CD4-positive, alpha-beta memory T cell (primary cell): ENCODE measurements around the gene TSHR. TPM values are rescaled to one million over a fixed set of nuclear protein-coding genes. Genes with fewer than 3 reads are reported as not detected.
"Not testable (repeated sequence)": the region's sequence is repeated elsewhere in the genome, so short reads cannot be mapped to it uniquely, and the experiment has no call there.

Experiments
- CTCF ChIA-PET: fragments of 350-600 bp; sonication (Branson Sonifier 250); formaldehyde crosslinking; loops from one replicate; lab custom pipeline; 2021; ENCODE audit warnings: inconsistent platforms; ENCODE audit not compliant: partially characterized antibody; lab: Charles Lee
- POLR2A ChIA-PET: fragments of 350-600 bp; sonication (Branson Sonifier 250); formaldehyde crosslinking; loops from one replicate; lab custom pipeline; 2021; ENCODE audit not compliant: partially characterized antibody; lab: Charles Lee
- DNase-seq, 5 donors: peaks; one replicate each; pipeline versions ENCODE4 v3.0.0 to v3.0.0-alpha.2; 2020 to 2022; ENCODE audit warnings: mixed read lengths in 1 of 5
- H3K27ac ChIP-seq: one replicate; pipeline ENCODE4 v1.7.0; 2013; ENCODE audit warnings: low read depth, low read length
- H3K27me3 ChIP-seq: 2 replicates; pipeline ENCODE4 v1.7.0; 2013; ENCODE audit warnings: mild to moderate bottlenecking, low read length, moderate library complexity; ENCODE audit not compliant: insufficient read depth
- H3K36me3 ChIP-seq: 2 replicates; pipeline ENCODE4 v1.7.0; 2013; ENCODE audit warnings: mild to moderate bottlenecking, low read length, moderate library complexity; ENCODE audit not compliant: insufficient read depth
- H3K4me1 ChIP-seq: 2 replicates; pipeline ENCODE4 v1.7.0; 2013; ENCODE audit warnings: mild to moderate bottlenecking, low read length, moderate library complexity; ENCODE audit not compliant: insufficient read depth
- H3K4me3 ChIP-seq, 2 donors: one replicate each; pipeline ENCODE4 v1.7.0; 2013; ENCODE audit warnings: low read length in 2 of 2, mild to moderate bottlenecking in 1 of 2
- H3K9me3 ChIP-seq, 2 donors: one replicate each; pipeline ENCODE4 v1.7.0; 2013; ENCODE audit warnings: low read length in 2 of 2, control low read depth in 1 of 2; ENCODE audit not compliant: control insufficient read depth in 1 of 2
- H3K27ac Mint-ChIP-seq, 7 donors: one replicate each; pipeline ENCODE4 v1.8.0; 2020 to 2021; ENCODE audit warnings: mixed read lengths in 7 of 7, mild to moderate bottlenecking in 6 of 7, inconsistent platforms in 3 of 7, moderate library complexity in 3 of 7
- H3K27me3 Mint-ChIP-seq, 2 donors: one replicate each; pipeline ENCODE4 v1.8.0; 2020 to 2021; ENCODE audit warnings: mixed read lengths in 2 of 2
- H3K36me3 Mint-ChIP-seq, 2 donors: one replicate each; pipeline ENCODE4 v1.8.0; 2020 to 2021; ENCODE audit warnings: mixed read lengths in 2 of 2, inconsistent platforms in 1 of 2, mild to moderate bottlenecking in 1 of 2
- H3K4me1 Mint-ChIP-seq, 4 donors: one replicate each; pipeline ENCODE4 v1.8.0; 2020 to 2021; ENCODE audit warnings: mixed read lengths in 4 of 4, mild to moderate bottlenecking in 1 of 4
- H3K4me3 Mint-ChIP-seq, 8 donors: one replicate each; pipeline ENCODE4 v1.8.0; 2020 to 2021; ENCODE audit warnings: mixed read lengths in 8 of 8, mild to moderate bottlenecking in 7 of 8, moderate library complexity in 6 of 8, inconsistent platforms in 3 of 8
- H3K9me3 Mint-ChIP-seq, 8 donors: one replicate each; pipeline ENCODE4 v1.8.0; 2020 to 2021; ENCODE audit warnings: mixed read lengths in 8 of 8, mild to moderate bottlenecking in 5 of 8, inconsistent platforms in 3 of 8, moderate library complexity in 1 of 8
- intact Hi-C: fragments of 100-400 bp; cut with micrococcal nuclease; formaldehyde crosslinking; loops from one replicate; pipeline ENCODE4 v1.15.1; 2023
- polyA plus RNA-seq, 2 donors: library from polyadenylated mRNA; unstranded; fragments of 300-500 nt; fragmentation: Illumina TruSeq; gene quantifications; one replicate each; pipeline ENCODE4 v1.2.3, GENCODE V29; 2021
- total RNA-seq, 2 experiments: library from RNA; stranded (reverse); gene quantifications; one replicate each; pipeline ENCODE4 v1.2.3, GENCODE V29; 2021

Gene TSHR
- total and polyA plus RNA-seq, 4 experiments from 2014 or later, result 0.09 to 0.84 (median 0.30) TPM; not detected in 1

- Mint-ChIP-seq H3K27me3 (no peaks in the 10 kb centered on the region), H3K4me3 (no peak overlapping the region), H3K4me1 (no peaks in the 10 kb centered on the region), H3K36me3 (no peaks in the 10 kb centered on the region), H3K27ac (no peak overlapping the region), H3K9me3 (no peaks in the 10 kb centered on the region)
- Histone ChIP-seq H3K36me3 (no peaks in the 10 kb centered on the region), H3K4me1 (no peaks in the 10 kb centered on the region), H3K9me3 (no peaks in the 10 kb centered on the region), H3K4me3 (no peak overlapping the region), H3K27me3 (no peaks in the 10 kb centered on the region), H3K27ac (no peak overlapping the region)
- CTCF ChIA-PET, result no interaction called here
- intact Hi-C loops, result no loop called here
- no peak for DNase-seq
- POLR2A ChIA-PET, result no interaction called here
Measured at GRCh38 chr14:80948291-80948690, 7.1 kb upstream of the TSHR start.

- Mint-ChIP-seq H3K27ac (no peak overlapping the region), H3K9me3 (no peaks in the 10 kb centered on the region), H3K36me3 (peaks cover 0 to 4% of the 10 kb centered on the region in 2 donors), H3K4me1 (peaks cover 6 to 17% (median 12%) of the 10 kb centered on the region in 4 donors), H3K27me3 (no peaks in the 10 kb centered on the region), H3K4me3 (no peak overlapping the region)
- Histone ChIP-seq H3K4me3 (no peak overlapping the region), H3K36me3 (no peaks in the 10 kb centered on the region), H3K27ac (no peak overlapping the region), H3K4me1 (peaks cover 11% of the 10 kb centered on the region), H3K27me3 (no peaks in the 10 kb centered on the region), H3K9me3 (no peaks in the 10 kb centered on the region)
- no peak for DNase-seq
- ChIA-PET POLR2A (no interaction called here), CTCF (interaction anchor here (1.8 to 11.6 kb wide), 2 partner anchors 18 to 35 kb away, joined by 6 to 285 read pairs; no protein-coding TSS in a partner anchor)
- intact Hi-C loops, result no loop called here
Measured at GRCh38 chr14:80951491-80951890, 3.9 kb upstream of the TSHR start.

- DNase-seq, H3K9me3 Mint-ChIP-seq, H3K36me3 ChIP-seq, POLR2A ChIA-PET, intact Hi-C loops, H3K27me3 ChIP-seq, H3K9me3 ChIP-seq, H3K27ac Mint-ChIP-seq, H3K4me3 ChIP-seq, H3K27me3 Mint-ChIP-seq, H3K27ac ChIP-seq, H3K36me3 Mint-ChIP-seq, H3K4me3 Mint-ChIP-seq: not testable (repeated sequence)
- peaks cover 14 to 25% (median 18%) of the 10 kb centered on the region in 4 donors for H3K4me1 Mint-ChIP-seq
- H3K4me1 ChIP-seq, result peaks cover 22% of the 10 kb centered on the region
- CTCF ChIA-PET, result interaction anchor here (0.9 to 11.6 kb wide), 9 partner anchors 11 to 217 kb away, joined by 3 to 285 read pairs (median 13); partner anchors contain the start of gene CEP128
Measured at GRCh38 chr14:80953211-80953610, 2.2 kb upstream of the TSHR start.

GRCh38 chr14:80954687-80955299 lies 628 bp upstream of the TSHR start:
- no peaks in the 10 kb centered on the region for H3K9me3 ChIP-seq
- peak; percentile 65 to 77 (median 72) for DNase-seq
- Mint-ChIP-seq H3K9me3 (peaks cover 0 to 2% (median 0%) of the 10 kb centered on the region in 8 donors), H3K36me3 (peaks cover 3 to 4% of the 10 kb centered on the region in 2 donors), H3K27me3 (no peaks in the 10 kb centered on the region), H3K4me1 (peaks cover 27 to 41% (median 33%) of the 10 kb centered on the region in 4 donors), H3K27ac (peak overlapping the region; percentile 12 to 72 (median 60)), H3K4me3 (peak overlapping the region; percentile 77 to 96 (median 88))
- intact Hi-C loops, result loop anchor here (1.0 to 2.0 kb wide), 5 partner anchors 33 to 510 kb away; no protein-coding TSS in a partner anchor
- H3K36me3 ChIP-seq, result no peaks in the 10 kb centered on the region
- H3K4me3 ChIP-seq, result peak overlapping the region; percentile 72 to 92
- H3K27me3 ChIP-seq, result no peaks in the 10 kb centered on the region
- ChIA-PET POLR2A (interaction anchor here (1.1 to 2.2 kb wide), 8 partner anchors 12 to 266 kb away, joined by 3 to 20 read pairs (median 6); partner anchors contain the start of genes CEP128 and GTF2A1), CTCF (interaction anchor here (0.9 to 11.6 kb wide), 18 partner anchors 12 to 567 kb away, joined by 3 to 285 read pairs (median 6); partner anchors contain the start of gene CEP128)
- H3K27ac ChIP-seq, result no peak overlapping the region
- peaks cover 35% of the 10 kb centered on the region for H3K4me1 ChIP-seq

- Histone ChIP-seq H3K9me3 (no peaks in the 10 kb centered on the region), H3K4me3 (no peak overlapping the region), H3K4me1 (peaks cover 46% of the 10 kb centered on the region), H3K36me3 (no peaks in the 10 kb centered on the region), H3K27ac (no peak overlapping the region), H3K27me3 (no peaks in the 10 kb centered on the region)
- peaks cover 32 to 48% (median 39%) of the 10 kb centered on the region in 4 donors for H3K4me1 Mint-ChIP-seq
- H3K4me3 Mint-ChIP-seq, result peak overlapping the region in 6 of 8 donors; percentile 24 to 94 (median 82)
- ChIA-PET POLR2A (interaction anchor here (1.1 to 2.0 kb wide), 7 partner anchors 11 to 265 kb away, joined by 3 to 20 read pairs (median 6); partner anchors contain the start of genes CEP128 and GTF2A1), CTCF (interaction anchor here (0.9 to 11.6 kb wide), 16 partner anchors 13 to 565 kb away, joined by 3 to 285 read pairs (median 6); partner anchors contain the start of gene CEP128)
- H3K27me3 Mint-ChIP-seq, result no peaks in the 10 kb centered on the region
- peaks cover 0 to 2% (median 0%) of the 10 kb centered on the region in 8 donors for H3K9me3 Mint-ChIP-seq
- intact Hi-C loops, result no loop called here
- no peak for DNase-seq
- H3K27ac Mint-ChIP-seq, result peak overlapping the region in 1 of 7 donors; percentile 31
- peaks cover 3 to 4% of the 10 kb centered on the region in 2 donors for H3K36me3 Mint-ChIP-seq
Measured at GRCh38 chr14:80956102-80956501, 681 bp downstream of the TSHR start.

GRCh38 chr14:80956922-80957321 lies 1.5 kb downstream of the TSHR start:
- DNase-seq, result no peak
- Histone ChIP-seq H3K9me3 (no peaks in the 10 kb centered on the region), H3K27me3 (no peaks in the 10 kb centered on the region), H3K4me1 (peaks cover 46% of the 10 kb centered on the region), H3K4me3 (no peak overlapping the region), H3K36me3 (no peaks in the 10 kb centered on the region), H3K27ac (no peak overlapping the region)
- H3K9me3 Mint-ChIP-seq, result peaks cover 0 to 2% (median 0%) of the 10 kb centered on the region in 8 donors
- POLR2A ChIA-PET, result interaction anchor here (0.8 to 2.0 kb wide), 2 partner anchors 15 to 20 kb away, joined by 4 to 11 read pairs; partner anchors contain the start of gene CEP128
- intact Hi-C loops, result no loop called here
- H3K4me3 Mint-ChIP-seq, result peak overlapping the region in 5 of 8 donors; percentile 14 to 53 (median 26)
- CTCF ChIA-PET, result interaction anchor here (2.1 to 11.6 kb wide), 2 partner anchors 30 to 40 kb away, joined by 12 to 285 read pairs; no protein-coding TSS in a partner anchor
- H3K4me1 Mint-ChIP-seq, result peaks cover 32 to 48% (median 39%) of the 10 kb centered on the region in 4 donors
- H3K36me3 Mint-ChIP-seq, result peaks cover 3 to 4% of the 10 kb centered on the region in 2 donors
- H3K27me3 Mint-ChIP-seq, result no peaks in the 10 kb centered on the region
- H3K27ac Mint-ChIP-seq, result peak overlapping the region in 2 of 7 donors; percentile 25 to 26

- Histone ChIP-seq H3K4me1 (peaks cover 46% of the 10 kb centered on the region), H3K36me3 (no peaks in the 10 kb centered on the region), H3K4me3 (no peak overlapping the region), H3K9me3 (no peaks in the 10 kb centered on the region), H3K27ac (no peak overlapping the region), H3K27me3 (no peaks in the 10 kb centered on the region)
- H3K36me3 Mint-ChIP-seq, result peaks cover 3 to 4% of the 10 kb centered on the region in 2 donors
- ChIA-PET POLR2A (interaction anchor here (3.4 kb wide), 1 partner anchor 17 kb away, joined by 18 read pairs; no protein-coding TSS in a partner anchor), CTCF (interaction anchor here (11.6 kb wide), 1 partner anchor 29 kb away, joined by 285 read pairs; no protein-coding TSS in a partner anchor)
- no peaks in the 10 kb centered on the region for H3K27me3 Mint-ChIP-seq
- intact Hi-C loops, result no loop called here
- H3K4me3 Mint-ChIP-seq, result peak overlapping the region in 3 of 8 donors; percentile 5 to 54 (median 5)
- H3K9me3 Mint-ChIP-seq, result peaks cover 0 to 2% (median 0%) of the 10 kb centered on the region in 8 donors
- H3K27ac Mint-ChIP-seq, result peak overlapping the region in 4 of 7 donors; percentile 26 to 91 (median 34)
- H3K4me1 Mint-ChIP-seq, result peaks cover 32 to 48% (median 39%) of the 10 kb centered on the region in 4 donors
- DNase-seq, result no peak
Measured at GRCh38 chr14:80957613-80958012, 2.2 kb downstream of the TSHR start.
